Measurements from ENCODE around the gene SMURF1.
"Not testable (repeated sequence)": the region's sequence is repeated elsewhere in the genome, so short reads cannot be mapped to it uniquely, and the experiment has no call there.

The SMURF1 gene

GRCh38 chr7:99054781-99055180 lies 89.1 kb downstream of the SMURF1 start:
- TF ChIP-seq, protein P1, sequence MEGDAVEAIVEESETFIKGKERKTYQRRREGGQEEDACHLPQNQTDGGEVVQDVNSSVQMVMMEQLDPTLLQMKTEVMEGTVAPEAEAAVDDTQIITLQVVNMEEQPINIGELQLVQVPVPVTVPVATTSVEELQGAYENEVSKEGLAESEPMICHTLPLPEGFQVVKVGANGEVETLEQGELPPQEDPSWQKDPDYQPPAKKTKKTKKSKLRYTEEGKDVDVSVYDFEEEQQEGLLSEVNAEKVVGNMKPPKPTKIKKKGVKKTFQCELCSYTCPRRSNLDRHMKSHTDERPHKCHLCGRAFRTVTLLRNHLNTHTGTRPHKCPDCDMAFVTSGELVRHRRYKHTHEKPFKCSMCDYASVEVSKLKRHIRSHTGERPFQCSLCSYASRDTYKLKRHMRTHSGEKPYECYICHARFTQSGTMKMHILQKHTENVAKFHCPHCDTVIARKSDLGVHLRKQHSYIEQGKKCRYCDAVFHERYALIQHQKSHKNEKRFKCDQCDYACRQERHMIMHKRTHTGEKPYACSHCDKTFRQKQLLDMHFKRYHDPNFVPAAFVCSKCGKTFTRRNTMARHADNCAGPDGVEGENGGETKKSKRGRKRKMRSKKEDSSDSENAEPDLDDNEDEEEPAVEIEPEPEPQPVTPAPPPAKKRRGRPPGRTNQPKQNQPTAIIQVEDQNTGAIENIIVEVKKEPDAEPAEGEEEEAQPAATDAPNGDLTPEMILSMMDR (conservative IDR thresholded peaks at IDR 0.05; ENCODE audit: low read depth) = no peak
- POLR2A ChIA-PET (ENCODE audit: low non-redundant PET) = interaction anchor here (0.6 kb wide), 1 partner anchor 18 kb away, joined by 7 read pairs; no protein-coding TSS in a partner anchor
- no peak overlapping the region for H3K27ac ChIP-seq
- DNase-seq (ENCODE audit: low spot score) = no peak
- CTCF ChIA-PET = no interaction called here

- CTCF ChIA-PET = no interaction called here
- H3K27ac ChIP-seq = no peak overlapping the region
Measured at GRCh38 chr7:99050971-99051370, 92.9 kb downstream of the SMURF1 start.

GRCh38 chr7:99047526-99048077 lies 96.3 kb downstream of the SMURF1 start:
- CTCF ChIA-PET = no interaction called here
- POLR2A ChIA-PET (ENCODE audit: low non-redundant PET) = no interaction called here
- no peak for DNase-seq (ENCODE audit: low spot score)
- H3K27ac ChIP-seq = no peak overlapping the region
- TF ChIP-seq, protein P1 (conservative IDR thresholded peaks at IDR 0.05; ENCODE audit: low read depth) = no peak

More at GRCh38 chr7:99050971-99051370, 92.9 kb downstream of the SMURF1 start:
- TF ChIP-seq, protein P1 (conservative IDR thresholded peaks at IDR 0.05; ENCODE audit: low read depth) = no peak
- POLR2A ChIA-PET (ENCODE audit: low non-redundant PET) = interaction anchor here (0.7 kb wide), 1 partner anchor 11 kb away, joined by 7 read pairs; no protein-coding TSS in a partner anchor
- DNase-seq (ENCODE audit: low spot score) = no peak

DNA sequence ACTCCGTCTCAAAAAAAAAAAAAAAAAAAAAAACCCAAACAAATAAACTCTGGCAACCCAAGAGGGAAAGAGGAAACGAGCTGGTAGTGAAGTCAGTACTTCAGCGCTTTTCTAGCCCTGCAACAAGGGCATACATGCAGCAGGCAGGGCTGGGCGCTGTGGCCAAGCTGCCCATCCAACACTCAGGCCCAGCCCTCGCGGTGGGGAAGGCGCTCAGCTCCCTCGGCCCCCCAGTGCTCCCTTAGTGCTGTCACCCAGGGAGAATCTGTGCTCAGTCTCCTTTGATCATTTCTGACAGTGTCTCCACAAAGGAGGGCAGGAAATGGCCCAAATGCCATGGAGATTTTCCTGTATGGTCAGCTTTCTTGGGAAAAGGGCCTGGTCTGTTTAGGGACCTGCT lies 97.2 kb downstream of the SMURF1 start:
- TF ChIP-seq, protein P1 (conservative IDR thresholded peaks at IDR 0.05; ENCODE audit: low read depth) = no peak
- POLR2A ChIA-PET (ENCODE audit: low non-redundant PET) = no interaction called here
- CTCF ChIA-PET = no interaction called here
- no peak for DNase-seq (ENCODE audit: low spot score)
- peak overlapping the region; percentile 23 for H3K27ac ChIP-seq

DNA sequence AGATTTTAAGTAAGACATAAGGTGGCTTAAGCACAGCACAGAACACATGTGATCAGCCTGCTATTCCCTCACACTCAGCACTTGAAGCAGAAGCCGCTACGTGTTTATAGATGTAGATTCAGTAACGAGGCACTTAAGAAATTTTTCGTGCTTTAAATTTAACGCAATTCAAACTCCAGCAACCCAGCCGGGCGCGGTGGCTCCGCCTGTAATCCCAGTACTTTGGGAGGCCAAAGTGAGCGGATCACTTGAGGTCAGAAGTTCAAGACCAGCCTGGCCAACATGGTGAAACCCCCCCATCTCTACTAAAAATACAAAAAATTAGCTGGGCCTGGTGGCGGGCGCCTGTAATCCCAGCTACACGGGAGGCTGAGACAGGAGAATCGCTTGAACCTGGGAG lies 97.6 kb downstream of the SMURF1 start:
- POLR2A ChIA-PET (ENCODE audit: low non-redundant PET); DNase-seq (ENCODE audit: low spot score); CTCF ChIA-PET: not testable (repeated sequence)
- peak overlapping the region; percentile 23; the same call in 1 of the 2 replicates for H3K27ac ChIP-seq

DNA sequence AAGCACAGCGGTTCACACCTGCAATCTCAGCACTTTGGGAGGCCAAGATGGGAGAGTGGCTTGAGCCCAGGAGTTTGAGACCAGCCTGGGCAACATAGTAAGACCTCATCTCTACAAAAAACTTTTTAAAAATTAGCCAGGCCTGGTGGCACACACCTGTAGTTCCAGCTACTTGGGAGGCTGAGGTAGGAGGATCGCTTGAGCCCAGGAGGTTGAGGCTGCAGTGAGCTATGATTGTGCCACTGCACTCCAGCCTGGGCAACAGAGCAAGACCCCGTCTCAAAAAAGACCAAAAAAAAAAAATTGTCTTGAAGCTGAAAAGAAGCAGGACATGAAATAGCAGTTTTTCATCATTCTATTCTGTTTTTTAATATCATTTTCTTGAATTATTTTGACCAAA lies 99.0 kb downstream of the SMURF1 start:
- POLR2A ChIA-PET (ENCODE audit: low non-redundant PET); H3K27ac ChIP-seq; DNase-seq (ENCODE audit: low spot score); CTCF ChIA-PET: not testable (repeated sequence)

- ChIA-PET POLR2A (ENCODE audit: low non-redundant PET) (no interaction called here), CTCF (no interaction called here)
- TF ChIP-seq, protein P1 (conservative IDR thresholded peaks at IDR 0.05; ENCODE audit: low read depth) = no peak
- no peak for DNase-seq (ENCODE audit: low spot score)
- no peak overlapping the region for H3K27ac ChIP-seq
Measured at GRCh38 chr7:99042957-99043356, 101.0 kb downstream of the SMURF1 start.

GRCh38 chr7:99041526-99041925 lies 102.4 kb downstream of the SMURF1 start:
- H3K27ac ChIP-seq = peak overlapping the region; percentile 44
- TF ChIP-seq, protein P1 (conservative IDR thresholded peaks at IDR 0.05; ENCODE audit: low read depth) = no peak
- POLR2A ChIA-PET (ENCODE audit: low non-redundant PET) = no interaction called here
- DNase-seq (ENCODE audit: low spot score) = no peak
- CTCF ChIA-PET = interaction anchor here (1.2 kb wide), 1 partner anchor 90 kb away, joined by 3 read pairs; no protein-coding TSS in a partner anchor
